HG03066 (cell line): ENCODE data around the gene SNX1.
"Not testable (repeated sequence)": the region's sequence is repeated elsewhere in the genome, so short reads cannot be mapped to it uniquely, and the experiment has no call there.

Experiments
- ATAC-seq: cut with Tn5 transposase; IDR thresholded peaks from one replicate; pipeline ENCODE4 v1.9.1; 2021; ENCODE audit warnings: low read depth; ENCODE audit not compliant: unreplicated experiment

The SNX1 gene, protein sequence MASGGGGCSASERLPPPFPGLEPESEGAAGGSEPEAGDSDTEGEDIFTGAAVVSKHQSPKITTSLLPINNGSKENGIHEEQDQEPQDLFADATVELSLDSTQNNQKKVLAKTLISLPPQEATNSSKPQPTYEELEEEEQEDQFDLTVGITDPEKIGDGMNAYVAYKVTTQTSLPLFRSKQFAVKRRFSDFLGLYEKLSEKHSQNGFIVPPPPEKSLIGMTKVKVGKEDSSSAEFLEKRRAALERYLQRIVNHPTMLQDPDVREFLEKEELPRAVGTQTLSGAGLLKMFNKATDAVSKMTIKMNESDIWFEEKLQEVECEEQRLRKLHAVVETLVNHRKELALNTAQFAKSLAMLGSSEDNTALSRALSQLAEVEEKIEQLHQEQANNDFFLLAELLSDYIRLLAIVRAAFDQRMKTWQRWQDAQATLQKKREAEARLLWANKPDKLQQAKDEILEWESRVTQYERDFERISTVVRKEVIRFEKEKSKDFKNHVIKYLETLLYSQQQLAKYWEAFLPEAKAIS

DNA sequence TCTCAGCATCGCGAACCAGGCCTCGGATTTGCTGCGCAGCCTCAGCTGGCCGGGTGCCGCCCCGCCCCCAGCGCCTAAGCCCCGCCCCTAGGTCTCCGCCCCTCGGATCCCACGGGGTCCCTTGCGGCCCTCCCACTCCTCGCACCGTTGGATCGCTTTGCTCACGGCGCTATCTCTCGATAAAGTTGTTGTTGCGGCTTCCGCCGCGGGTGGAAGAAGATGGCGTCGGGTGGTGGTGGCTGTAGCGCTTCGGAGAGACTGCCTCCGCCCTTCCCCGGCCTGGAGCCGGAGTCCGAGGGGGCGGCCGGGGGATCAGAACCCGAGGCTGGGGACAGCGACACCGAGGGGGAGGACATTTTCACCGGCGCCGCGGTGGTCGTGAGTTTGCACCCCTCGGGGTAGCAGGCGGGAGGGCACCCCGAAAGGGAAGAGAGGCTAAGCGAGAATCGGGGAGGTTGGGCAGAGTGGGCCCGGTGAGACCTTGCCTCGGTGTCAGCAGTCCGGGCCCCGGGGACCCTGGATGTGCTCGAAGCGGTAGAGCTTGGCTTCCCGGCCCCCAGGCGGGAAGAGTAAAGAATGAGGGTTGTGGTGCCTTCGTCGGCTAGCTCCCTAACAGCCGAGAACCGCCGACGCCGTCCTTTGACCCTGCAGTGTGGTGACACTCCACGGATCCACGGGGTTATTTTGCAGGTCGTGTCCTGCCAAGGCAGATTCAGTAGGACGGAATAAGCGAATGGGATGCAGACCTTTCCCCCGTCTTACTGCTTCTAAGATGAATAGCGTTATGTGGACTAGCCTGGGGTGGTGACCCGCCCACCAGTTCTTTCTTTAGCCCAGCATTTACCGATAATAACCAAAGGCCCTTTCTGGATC, at the start of gene SNX1:
TSS of gene SNX1 (plus strand) at position 188 of the 873 bp plus-strand sequence. CDS start at position 220, 32 bp downstream.
- peak; percentile 52 for ATAC-seq

DNA sequence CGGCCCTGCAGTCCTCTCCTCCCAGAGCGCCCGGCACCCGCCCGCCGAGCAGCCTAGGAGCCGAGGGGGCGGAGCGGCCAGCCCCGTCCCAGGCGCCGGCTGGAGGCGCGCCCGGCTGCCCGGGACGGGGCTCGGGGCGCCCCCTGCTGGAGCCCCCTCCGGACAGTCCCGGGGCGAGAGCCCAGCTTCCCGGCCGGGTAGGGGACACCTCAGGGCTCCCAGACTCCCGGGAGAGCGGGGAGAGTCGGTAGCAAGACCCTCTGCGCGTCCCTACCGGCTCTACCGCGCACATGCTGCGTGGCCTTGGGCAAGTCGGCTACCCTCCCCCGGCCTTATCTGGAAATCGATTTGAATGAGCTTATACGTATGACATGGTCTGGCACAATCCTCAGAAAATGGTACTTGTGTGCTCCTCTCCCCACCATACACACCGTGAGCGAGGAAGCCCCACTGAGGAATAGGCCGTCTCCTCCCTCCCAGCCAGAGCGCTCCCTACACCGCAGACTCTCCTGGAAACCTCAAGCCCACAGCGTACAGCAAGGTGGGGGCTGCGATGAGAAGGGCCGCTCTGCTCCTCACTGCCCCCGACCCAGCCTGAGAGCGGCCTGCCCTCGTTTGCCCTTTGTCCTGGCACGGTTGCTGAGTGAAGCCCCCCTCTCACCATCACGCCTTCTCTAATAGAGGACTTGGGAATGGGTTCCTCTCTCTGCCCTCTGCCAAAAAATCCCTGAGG, 49.2 kb upstream of the SNX1 start, which contains the start of gene DAPK2:
TSS of gene DAPK2 (minus strand) at position 65 of the 733 bp plus-strand sequence. CDS start 6,224 bp downstream, outside the sequence.
- ATAC-seq: peak; percentile 41

DNA sequence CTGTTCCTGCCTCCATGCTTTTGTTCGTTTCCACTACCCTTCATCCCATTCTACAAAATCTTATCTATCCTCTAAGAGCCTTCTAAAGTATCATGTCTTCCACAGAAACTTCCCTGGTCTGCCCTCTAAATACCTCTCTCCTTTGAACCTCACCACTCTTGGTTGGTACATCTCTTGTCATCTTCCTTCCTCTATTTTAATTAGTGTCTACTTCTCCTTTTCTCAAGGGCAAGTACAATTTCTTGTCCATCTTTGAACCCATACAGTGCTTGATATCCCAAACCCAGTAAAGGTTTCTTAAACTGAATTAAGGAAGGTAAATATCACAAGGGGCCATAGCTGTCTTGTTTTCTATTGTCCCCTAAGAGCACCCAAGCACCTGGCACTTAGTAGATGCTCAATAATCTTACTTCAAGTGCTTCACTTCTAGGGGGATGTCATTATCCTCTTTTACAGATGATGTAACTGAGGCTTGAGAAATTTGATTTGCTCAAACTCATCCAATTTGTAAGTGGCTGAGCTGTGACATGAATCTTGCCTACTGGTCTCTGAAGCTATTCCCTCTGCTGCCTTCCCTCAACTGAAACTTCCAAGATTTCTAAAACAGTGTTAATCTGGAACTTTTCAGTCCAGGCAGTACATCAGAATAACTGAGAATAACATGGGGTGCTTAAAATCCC, 46.9 kb upstream of the SNX1 start:
- no peak for ATAC-seq

DNA sequence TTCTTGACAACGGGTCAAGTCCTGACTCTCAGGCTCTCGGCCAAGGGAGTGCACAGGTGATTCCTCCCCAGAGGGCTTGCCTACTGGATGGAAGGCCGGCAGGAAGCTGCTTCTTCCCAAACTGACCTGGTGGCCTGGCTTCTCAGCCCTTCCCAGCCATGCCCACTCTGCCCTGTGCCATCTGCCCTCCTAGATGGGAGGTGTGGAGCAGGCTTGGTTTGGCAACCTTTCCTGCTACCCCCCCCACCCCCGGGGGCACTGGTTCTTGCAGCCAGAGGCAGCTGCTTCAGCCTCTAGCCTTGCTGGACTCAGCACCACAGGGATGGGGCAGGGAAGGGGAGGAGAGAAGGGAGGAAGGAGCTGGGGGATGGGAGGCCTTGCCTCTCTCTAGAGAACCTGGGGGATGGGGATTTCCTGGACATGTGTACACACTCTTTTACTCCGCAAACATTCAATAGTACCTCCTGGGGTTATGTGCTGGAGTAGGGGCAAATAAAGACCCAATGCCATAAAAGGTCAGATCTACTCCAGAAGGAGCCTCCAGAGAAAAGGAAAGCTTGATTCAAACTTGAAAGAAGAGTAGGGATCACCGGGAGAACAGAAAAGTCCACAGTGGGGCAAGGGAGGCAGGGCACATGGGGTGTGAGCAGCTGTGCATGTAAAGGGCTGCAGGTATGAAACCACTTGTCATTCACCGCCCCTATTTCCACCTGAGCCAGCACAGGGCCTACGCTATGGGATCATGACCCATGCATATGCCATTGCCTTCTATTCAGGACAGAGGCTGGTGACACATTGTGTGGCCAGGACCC, 45.3 kb upstream of the SNX1 start:
- no peak for ATAC-seq

DNA sequence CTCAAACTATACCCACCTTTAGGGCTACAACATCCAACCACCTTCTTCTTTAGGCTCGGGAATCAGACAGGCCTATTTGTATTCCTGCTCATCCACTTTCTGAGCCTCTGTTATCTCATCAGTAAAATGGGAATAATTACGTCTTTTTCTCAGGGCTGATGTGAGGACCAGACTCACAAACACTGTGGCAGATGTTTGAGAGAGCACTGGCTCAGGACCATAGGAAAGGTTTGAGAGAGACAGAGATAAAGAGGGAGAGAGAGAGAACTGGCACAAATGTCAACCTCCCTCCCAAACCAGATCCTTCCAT, 44.7 kb upstream of the SNX1 start:
- no peak for ATAC-seq

DNA sequence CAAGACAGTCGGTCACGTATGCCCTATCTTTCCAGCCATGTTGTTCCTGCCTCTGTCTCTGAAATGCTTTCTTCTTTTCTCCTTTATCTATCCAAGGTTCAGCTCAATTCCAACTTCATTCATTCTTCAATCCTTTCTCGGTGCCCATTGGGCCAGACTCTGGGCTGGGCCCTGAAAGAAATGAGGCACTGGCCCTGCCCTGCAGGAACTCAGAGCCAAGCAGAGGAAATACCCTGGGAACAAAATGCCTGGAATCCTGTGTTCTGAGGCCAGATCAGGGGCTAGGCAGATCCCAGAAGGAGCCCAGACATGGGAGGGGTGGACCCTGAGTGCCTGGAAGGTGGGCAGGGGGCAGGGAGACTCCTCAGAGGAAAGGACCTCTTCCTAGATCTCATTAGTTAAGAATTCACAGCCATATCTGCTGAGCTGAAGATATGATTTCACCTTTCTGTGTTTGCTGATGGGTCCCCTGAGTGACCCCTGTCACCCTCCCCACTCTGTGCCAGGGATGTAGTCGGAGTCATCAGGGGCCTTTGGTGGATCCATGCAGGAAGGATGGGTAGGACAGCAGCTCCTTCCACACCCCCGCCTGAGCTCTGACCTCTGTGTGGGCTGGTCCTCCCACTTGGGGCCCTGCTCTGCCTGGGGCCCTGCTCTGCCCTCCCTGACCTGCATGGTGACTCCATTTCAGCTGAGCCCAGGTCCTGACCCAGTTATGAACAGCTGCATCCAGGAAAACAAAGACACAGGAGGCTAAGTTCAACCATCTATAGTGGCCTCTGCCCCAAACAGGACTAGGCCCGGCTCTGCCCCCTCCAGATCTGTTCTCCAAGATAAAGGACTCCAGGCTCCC, 44.1 kb upstream of the SNX1 start:
- no peak for ATAC-seq

DNA sequence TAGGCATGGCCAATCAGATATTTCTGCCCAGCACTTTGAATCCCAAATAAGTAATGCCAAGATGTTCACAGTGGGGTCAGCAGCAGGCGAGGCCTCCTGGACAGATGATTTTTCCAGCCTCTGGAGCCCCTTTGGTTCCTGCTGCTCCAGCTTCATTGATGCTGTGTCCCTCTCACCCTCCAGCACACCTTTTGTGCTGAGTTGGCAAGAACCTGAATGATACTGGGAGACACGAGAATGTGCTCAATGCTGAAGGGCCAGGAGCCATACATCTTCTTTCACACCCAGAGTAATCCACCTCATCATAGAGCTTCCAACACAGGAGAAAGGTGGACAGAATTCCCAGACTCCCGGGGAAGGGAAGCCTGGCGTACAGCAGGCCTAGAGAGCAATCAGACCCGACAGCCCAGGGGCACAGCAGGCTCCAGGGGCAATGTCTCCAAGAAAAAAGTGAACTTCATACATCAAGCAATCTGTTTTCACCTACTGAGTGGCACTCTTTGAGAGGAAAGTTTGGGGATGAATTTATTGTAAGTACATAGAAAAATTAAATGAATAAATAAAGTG, 42.8 kb upstream of the SNX1 start:
- ATAC-seq: no peak

DNA sequence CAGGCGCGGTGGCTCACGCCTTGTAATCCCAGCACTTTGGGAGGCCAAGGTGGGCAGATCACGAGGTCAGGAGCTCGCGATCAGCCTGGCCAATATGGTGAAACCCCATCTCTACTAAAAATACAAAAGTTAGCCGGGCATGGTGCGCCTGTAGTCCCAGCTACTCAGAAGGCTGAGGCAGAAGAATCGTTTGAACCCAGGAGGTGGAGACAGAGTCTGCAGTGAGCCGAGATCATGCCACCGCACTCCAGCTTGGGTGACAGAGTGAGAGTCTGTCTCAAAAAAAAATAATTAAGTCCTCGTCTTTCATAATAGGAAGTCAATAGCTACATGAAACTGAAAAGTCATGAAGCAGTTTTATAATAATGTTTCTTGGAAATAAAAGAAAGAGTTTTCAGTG, 42.1 kb upstream of the SNX1 start:
- ATAC-seq: not testable (repeated sequence)

DNA sequence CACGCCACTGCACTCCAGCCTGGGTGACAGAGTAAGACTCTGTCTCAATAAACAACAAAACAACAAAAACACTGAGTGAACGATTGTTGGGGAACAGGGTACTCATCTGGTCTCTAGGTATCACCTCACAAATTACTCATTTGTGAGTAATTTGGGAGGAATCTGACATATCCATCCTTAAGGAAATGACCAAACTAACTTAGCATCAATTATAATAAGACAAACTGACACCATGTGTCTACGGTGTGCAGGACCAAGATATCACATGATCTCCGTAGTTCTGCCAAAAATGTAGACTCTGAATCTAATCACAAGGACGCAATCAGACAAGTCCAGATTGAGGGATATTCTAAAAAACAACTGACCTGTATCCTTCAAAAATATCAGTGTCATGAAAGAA, 37.5 kb upstream of the SNX1 start:
- no peak for ATAC-seq

DNA sequence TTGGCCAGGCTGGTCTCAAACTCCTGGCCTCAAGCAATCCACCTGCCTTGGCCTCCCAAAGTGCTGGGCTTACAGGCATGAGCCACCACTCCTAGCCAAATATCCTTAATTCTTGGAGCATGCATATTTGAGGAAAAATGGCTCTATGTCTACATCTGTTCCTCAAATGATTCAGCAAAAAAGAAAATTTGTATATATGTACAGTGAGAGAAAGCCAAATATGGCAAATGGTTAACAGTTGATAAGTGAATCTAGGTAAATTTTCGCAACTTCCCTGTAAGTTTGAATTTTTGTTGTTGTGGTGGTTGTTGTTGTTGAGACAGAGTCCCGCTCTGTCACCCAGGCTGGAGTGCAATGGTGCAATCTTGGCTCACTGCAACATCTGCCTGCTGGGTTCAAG, 36.7 kb upstream of the SNX1 start:
- not testable (repeated sequence) for ATAC-seq

DNA sequence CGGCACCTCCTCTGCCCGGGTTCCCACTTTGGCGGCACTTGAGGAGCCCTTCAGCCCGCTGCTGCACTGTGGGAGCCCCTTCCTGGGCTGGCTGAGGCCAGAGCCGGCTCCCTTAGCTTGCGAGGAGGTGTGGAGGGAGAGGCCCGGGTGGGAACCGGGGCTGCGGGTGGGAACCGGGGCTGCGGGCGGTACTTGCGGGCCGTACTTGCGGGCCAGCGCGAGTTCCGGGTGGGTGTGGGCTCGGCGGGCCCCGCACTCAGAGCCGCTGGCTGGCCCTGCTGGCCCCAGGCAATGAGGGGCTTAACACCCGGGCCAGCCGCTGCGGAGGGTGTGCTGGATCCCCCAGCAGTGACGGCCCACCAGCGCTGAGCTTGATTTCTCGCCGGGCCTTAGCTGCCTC, 35.1 kb upstream of the SNX1 start:
- ATAC-seq: no peak

DNA sequence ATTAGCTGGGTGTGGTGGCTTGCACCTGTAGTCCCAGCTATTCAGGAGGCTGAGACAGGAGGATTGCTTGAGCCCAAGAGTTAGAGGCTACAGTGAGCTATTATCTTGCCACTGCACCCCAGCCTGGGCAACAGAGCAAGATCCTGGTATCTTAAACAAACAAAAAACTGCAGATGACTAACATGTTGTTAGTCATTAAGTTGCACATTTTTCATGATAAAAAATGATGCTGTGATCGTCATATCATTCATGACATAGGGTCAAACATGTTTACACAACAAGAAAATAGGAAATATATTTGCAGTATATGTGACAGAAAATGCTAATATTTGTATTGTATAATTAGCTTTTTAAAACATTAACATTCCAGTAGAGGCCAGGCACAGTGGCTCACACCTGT, 29.3 kb upstream of the SNX1 start:
- no peak for ATAC-seq

DNA sequence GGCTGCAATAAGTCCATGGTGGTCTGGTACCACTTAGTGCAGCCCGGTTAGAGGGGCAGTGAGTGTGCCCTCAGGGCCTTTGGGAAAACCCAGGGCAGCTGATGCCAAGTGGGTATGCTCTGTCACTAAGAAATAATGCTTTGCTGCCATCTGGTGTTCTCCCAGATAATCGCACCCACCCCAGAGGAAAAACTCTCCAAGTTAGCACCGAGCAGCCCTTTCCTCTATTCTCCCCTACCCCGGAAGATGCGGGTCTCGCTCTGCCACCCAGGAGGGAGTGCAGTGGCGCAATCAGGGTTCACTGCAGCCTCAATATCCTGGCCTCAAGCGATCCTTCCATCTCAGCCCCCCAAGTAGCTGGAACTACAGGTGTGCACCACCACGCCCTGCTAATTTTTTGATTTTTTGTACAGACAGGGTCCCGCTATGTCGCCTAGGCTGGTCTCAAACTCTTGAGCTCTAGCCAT, 28.2 kb upstream of the SNX1 start:
- no peak for ATAC-seq

DNA sequence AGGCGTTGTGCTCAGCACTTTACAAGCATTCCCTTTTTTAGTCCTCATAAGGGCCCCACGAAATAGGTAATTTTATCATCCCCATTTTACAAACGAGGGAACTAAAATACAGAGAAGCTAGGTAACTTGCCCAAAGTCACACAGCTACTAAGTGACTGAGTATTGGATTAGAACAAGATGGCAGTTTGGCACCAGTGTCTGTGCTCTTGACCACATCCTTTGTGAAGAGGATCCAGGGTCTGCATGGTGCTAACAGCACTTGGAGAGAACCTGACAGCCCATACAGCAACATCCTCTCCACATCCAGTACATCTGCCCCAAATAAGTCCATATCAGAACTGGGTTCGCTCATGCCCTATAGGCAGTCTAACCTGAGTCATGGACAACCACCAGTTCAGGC, 27.6 kb upstream of the SNX1 start:
- no peak for ATAC-seq

DNA sequence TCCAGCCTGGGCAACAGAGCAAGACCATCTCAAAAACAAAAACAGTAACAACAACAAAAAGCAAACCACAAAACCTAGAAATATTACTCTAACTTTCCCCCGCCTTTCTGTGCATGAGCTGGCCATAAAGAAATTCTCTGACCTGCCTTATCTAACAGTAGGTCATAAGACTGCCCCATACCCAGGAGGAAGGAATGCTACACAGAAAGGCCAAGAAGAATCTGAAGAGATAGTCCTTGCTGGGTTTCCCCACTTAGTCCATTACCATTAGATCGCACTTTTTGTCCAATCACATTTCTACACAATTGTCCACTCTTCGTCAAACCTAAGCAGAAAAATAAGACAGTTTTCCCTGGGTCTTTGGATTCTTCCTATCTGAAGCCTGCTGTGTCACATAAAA, 25.7 kb upstream of the SNX1 start:
- no peak for ATAC-seq

DNA sequence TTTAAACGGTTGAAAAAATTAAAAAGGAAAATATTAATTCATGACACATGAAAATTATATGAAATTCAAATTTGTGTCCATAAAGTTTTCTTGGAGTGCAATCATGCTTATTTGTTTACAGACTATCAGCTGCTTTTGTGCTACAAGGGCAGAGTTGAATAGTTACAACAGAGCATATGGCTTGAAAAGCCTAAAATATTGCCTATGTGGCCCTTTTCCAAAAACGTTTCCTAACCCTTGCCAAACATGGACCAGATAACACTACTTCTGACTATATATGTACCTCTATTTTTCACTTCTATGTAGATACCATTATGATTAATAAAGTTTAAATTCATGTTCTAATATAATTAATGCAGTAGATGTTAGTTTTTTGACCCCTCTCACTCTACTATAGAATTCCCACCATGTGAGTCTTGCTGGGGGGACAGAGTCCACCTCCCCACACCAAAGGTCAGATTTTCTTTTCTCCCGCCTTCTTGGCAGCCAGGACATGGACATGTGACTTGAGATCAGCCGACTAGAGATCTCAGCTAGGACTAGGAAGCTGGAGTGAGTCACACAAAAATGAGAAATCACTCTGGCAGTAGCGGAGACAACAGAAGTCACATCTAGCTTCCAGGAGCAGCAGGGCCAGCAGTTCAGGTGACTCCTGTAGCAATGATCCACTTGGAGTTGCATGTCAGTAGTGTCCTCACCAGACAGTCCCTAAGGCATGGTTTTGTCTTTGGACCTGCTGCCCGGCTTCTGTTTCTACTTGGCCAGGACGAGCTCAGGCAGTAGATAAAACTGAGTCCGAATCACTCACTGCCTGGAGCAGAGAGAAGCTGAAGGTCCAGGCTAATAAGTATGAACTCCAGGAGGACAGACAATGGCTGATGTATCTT, 24.6 kb upstream of the SNX1 start:
- no peak for ATAC-seq
